IPS-15b (cell line): ENCODE data around the gene MYMK.

ENCODE experiments used
- H3K27me3 ChIP-seq: one replicate; pipeline ENCODE4 v1.6.1; 2013; ENCODE audit warnings: low read length; ENCODE audit not compliant: control insufficient read depth, insufficient read depth
- H3K36me3 ChIP-seq: one replicate; pipeline ENCODE4 v1.6.1; 2013; ENCODE audit warnings: low read length; ENCODE audit not compliant: control insufficient read depth, insufficient read depth
- H3K4me1 ChIP-seq: one replicate; pipeline ENCODE4 v1.6.1; 2013; ENCODE audit warnings: mild to moderate bottlenecking, low read length; ENCODE audit not compliant: control insufficient read depth, insufficient read depth
- H3K4me3 ChIP-seq: one replicate; pipeline ENCODE4 v1.5.1; 2013; ENCODE audit warnings: low read depth, low read length
- H3K9ac ChIP-seq: one replicate; pipeline ENCODE4 v1.6.1; 2013; ENCODE audit warnings: low read depth, mild to moderate bottlenecking, low read length
- H3K9me3 ChIP-seq: one replicate; pipeline ENCODE4 v1.6.1; 2013; ENCODE audit warnings: mild to moderate bottlenecking, low read length; ENCODE audit not compliant: control insufficient read depth, insufficient read depth

MYMK gene

GRCh38 chr9:133472277-133472645 is 52.5 kb downstream of the MYMK start:
- Histone ChIP-seq H3K9ac (no peak overlapping the region), H3K9me3 (no peaks in the 10 kb centered on the region), H3K4me1 (no peaks in the 10 kb centered on the region), H3K4me3 (no peak overlapping the region), H3K27me3 (no peaks in the 10 kb centered on the region), H3K36me3 (peaks cover 32% of the 10 kb centered on the region)

- no peak overlapping the region for H3K4me3 ChIP-seq
- H3K27me3 ChIP-seq, result no peaks in the 10 kb centered on the region
- H3K9ac ChIP-seq, result no peak overlapping the region
- no peaks in the 10 kb centered on the region for H3K9me3 ChIP-seq
- no peaks in the 10 kb centered on the region for H3K4me1 ChIP-seq
- peaks cover 28% of the 10 kb centered on the region for H3K36me3 ChIP-seq
These were observed 53.0 kb downstream of the MYMK start for GRCh38 chr9:133471551-133472276.

GRCh38 chr9:133470988-133471387 is 53.8 kb downstream of the MYMK start:
- Histone ChIP-seq H3K36me3 (peaks cover 22% of the 10 kb centered on the region), H3K9me3 (no peaks in the 10 kb centered on the region), H3K9ac (no peak overlapping the region), H3K4me3 (no peak overlapping the region), H3K27me3 (no peaks in the 10 kb centered on the region), H3K4me1 (no peaks in the 10 kb centered on the region)

GRCh38 chr9:133470427-133470924 is 54.3 kb downstream of the MYMK start:
- no peak overlapping the region for H3K9ac ChIP-seq
- H3K4me1 ChIP-seq, result no peaks in the 10 kb centered on the region
- no peaks in the 10 kb centered on the region for H3K9me3 ChIP-seq
- H3K27me3 ChIP-seq, result no peaks in the 10 kb centered on the region
- peaks cover 18% of the 10 kb centered on the region for H3K36me3 ChIP-seq
- no peak overlapping the region for H3K4me3 ChIP-seq

- no peaks in the 10 kb centered on the region for H3K4me1 ChIP-seq
- no peak overlapping the region for H3K9ac ChIP-seq
- no peaks in the 10 kb centered on the region for H3K27me3 ChIP-seq
- no peak overlapping the region for H3K4me3 ChIP-seq
- H3K9me3 ChIP-seq, result no peaks in the 10 kb centered on the region
- peaks cover 11% of the 10 kb centered on the region for H3K36me3 ChIP-seq
These were observed 55.9 kb downstream of the MYMK start for GRCh38 chr9:133468777-133469421.

GRCh38 chr9:133468374-133468773 is 56.4 kb downstream of the MYMK start:
- Histone ChIP-seq H3K9me3 (no peaks in the 10 kb centered on the region), H3K4me3 (no peak overlapping the region), H3K27me3 (no peaks in the 10 kb centered on the region), H3K36me3 (peaks cover 9% of the 10 kb centered on the region), H3K9ac (no peak overlapping the region), H3K4me1 (no peaks in the 10 kb centered on the region)

- Histone ChIP-seq H3K4me1 (no peaks in the 10 kb centered on the region), H3K36me3 (peaks cover 3% of the 10 kb centered on the region), H3K9ac (no peak overlapping the region), H3K27me3 (no peaks in the 10 kb centered on the region), H3K4me3 (no peak overlapping the region), H3K9me3 (no peaks in the 10 kb centered on the region)
These were observed 57.7 kb downstream of the MYMK start for GRCh38 chr9:133467101-133467500.

- Histone ChIP-seq H3K9ac (no peak overlapping the region), H3K4me1 (peaks cover 2% of the 10 kb centered on the region), H3K9me3 (no peaks in the 10 kb centered on the region), H3K36me3 (no peaks in the 10 kb centered on the region), H3K4me3 (no peak overlapping the region), H3K27me3 (no peaks in the 10 kb centered on the region)
These were observed 58.8 kb downstream of the MYMK start for GRCh38 chr9:133465984-133466383.

- Histone ChIP-seq H3K9ac (no peak overlapping the region), H3K4me3 (no peak overlapping the region), H3K9me3 (no peaks in the 10 kb centered on the region), H3K4me1 (peaks cover 5% of the 10 kb centered on the region), H3K27me3 (no peaks in the 10 kb centered on the region), H3K36me3 (no peaks in the 10 kb centered on the region)
These were observed 60.1 kb downstream of the MYMK start for GRCh38 chr9:133464638-133465037.
